Dendritic cell treated with granulocyte-macrophage colony-stimulating factor and Interleukin-4, amounts not matched to agents 40 ng/mL and 50 ng/mL, for 4 days (primary cell): ENCODE results near the gene ERGIC3.
A peak's percentile ranks its signal among the peaks of the same experiment; 100 is the strongest.

Source experiments
- H3K27ac Mint-ChIP-seq: one replicate; pipeline ENCODE4 v1.8.0; 2022; ENCODE audit warnings: mild to moderate bottlenecking, mixed read lengths
- H3K27me3 Mint-ChIP-seq: one replicate; pipeline ENCODE4 v1.8.0; 2022; ENCODE audit warnings: mild to moderate bottlenecking, mixed read lengths
- H3K36me3 Mint-ChIP-seq: one replicate; pipeline ENCODE4 v1.8.0; 2022; ENCODE audit warnings: low read depth, mixed read lengths
- H3K4me1 Mint-ChIP-seq: one replicate; pipeline ENCODE4 v1.8.0; 2022; ENCODE audit warnings: low read depth, mixed read lengths
- H3K4me3 Mint-ChIP-seq: one replicate; pipeline ENCODE4 v1.8.0; 2022; ENCODE audit warnings: mild to moderate bottlenecking, moderate library complexity, mixed read lengths
- H3K9me3 Mint-ChIP-seq: one replicate; pipeline ENCODE4 v1.8.0; 2022; ENCODE audit warnings: mixed read lengths
- intact Hi-C: fragments of 100-400 bp; cut with micrococcal nuclease; formaldehyde crosslinking; loops from one replicate; pipeline ENCODE4 v1.15.0; 2022

Gene ERGIC3

GRCh38 chr20:35600993-35601973, 59.4 kb downstream of the ERGIC3 start:
- Mint-ChIP-seq H3K27me3 (peaks cover 72% of the 10 kb centered on the region), H3K4me1 (peaks cover 16% of the 10 kb centered on the region), H3K36me3 (no peaks in the 10 kb centered on the region), H3K9me3 (no peaks in the 10 kb centered on the region), H3K4me3 (peak overlapping the region; percentile 74), H3K27ac (peak overlapping the region; percentile 11)
- intact Hi-C loops: no loop called here

- Mint-ChIP-seq H3K9me3 (no peaks in the 10 kb centered on the region), H3K36me3 (no peaks in the 10 kb centered on the region), H3K27ac (no peak overlapping the region), H3K4me3 (peak overlapping the region; percentile 74), H3K4me1 (peaks cover 20% of the 10 kb centered on the region), H3K27me3 (peaks cover 66% of the 10 kb centered on the region)
- intact Hi-C loops: no loop called here
Measured at GRCh38 chr20:35601990-35602389, 60.1 kb downstream of the ERGIC3 start.

- intact Hi-C loops: no loop called here
- no peak overlapping the region for H3K4me3 Mint-ChIP-seq
- H3K4me1 Mint-ChIP-seq: peaks cover 24% of the 10 kb centered on the region
- no peaks in the 10 kb centered on the region for H3K9me3 Mint-ChIP-seq
- H3K36me3 Mint-ChIP-seq: no peaks in the 10 kb centered on the region
- no peak overlapping the region for H3K27ac Mint-ChIP-seq
- peaks cover 58% of the 10 kb centered on the region for H3K27me3 Mint-ChIP-seq
Measured at GRCh38 chr20:35602851-35603495, 61.1 kb downstream of the ERGIC3 start.

- peaks cover 24% of the 10 kb centered on the region for H3K4me1 Mint-ChIP-seq
- intact Hi-C loops: no loop called here
- H3K4me3 Mint-ChIP-seq: no peak overlapping the region
- H3K27me3 Mint-ChIP-seq: peaks cover 50% of the 10 kb centered on the region
- H3K27ac Mint-ChIP-seq: no peak overlapping the region
- H3K9me3 Mint-ChIP-seq: no peaks in the 10 kb centered on the region
- no peaks in the 10 kb centered on the region for H3K36me3 Mint-ChIP-seq
Measured at GRCh38 chr20:35603695-35604448, 62.0 kb downstream of the ERGIC3 start.

GRCh38 chr20:35604449-35604747, 62.5 kb downstream of the ERGIC3 start:
- no peak overlapping the region for H3K27ac Mint-ChIP-seq
- H3K9me3 Mint-ChIP-seq: no peaks in the 10 kb centered on the region
- intact Hi-C loops: no loop called here
- H3K4me3 Mint-ChIP-seq: no peak overlapping the region
- H3K27me3 Mint-ChIP-seq: peaks cover 46% of the 10 kb centered on the region
- peaks cover 24% of the 10 kb centered on the region for H3K4me1 Mint-ChIP-seq
- H3K36me3 Mint-ChIP-seq: no peaks in the 10 kb centered on the region

- Mint-ChIP-seq H3K4me1 (peaks cover 18% of the 10 kb centered on the region), H3K4me3 (no peak overlapping the region), H3K36me3 (no peaks in the 10 kb centered on the region), H3K9me3 (no peaks in the 10 kb centered on the region), H3K27ac (no peak overlapping the region), H3K27me3 (peaks cover 29% of the 10 kb centered on the region)
- intact Hi-C loops: no loop called here
Measured at GRCh38 chr20:35606127-35606526, 64.2 kb downstream of the ERGIC3 start.
